ACHN (cell line): Measurements from ENCODE around the gene ADAT3.

Experiments used
- DNase-seq: peaks from one replicate; pipeline ENCODE4 v3.0.0-alpha.2; 2015
- in situ Hi-C: cut with HindIII; loops from 2 replicates; pipeline ENCODE4 v1.10.0; 2017; ENCODE audit warnings: low sequenced_read_pairs, low pct_ligation_motif_present, low pct_unique_long_range_greater_than_20kb

ADAT3 gene

DNA sequence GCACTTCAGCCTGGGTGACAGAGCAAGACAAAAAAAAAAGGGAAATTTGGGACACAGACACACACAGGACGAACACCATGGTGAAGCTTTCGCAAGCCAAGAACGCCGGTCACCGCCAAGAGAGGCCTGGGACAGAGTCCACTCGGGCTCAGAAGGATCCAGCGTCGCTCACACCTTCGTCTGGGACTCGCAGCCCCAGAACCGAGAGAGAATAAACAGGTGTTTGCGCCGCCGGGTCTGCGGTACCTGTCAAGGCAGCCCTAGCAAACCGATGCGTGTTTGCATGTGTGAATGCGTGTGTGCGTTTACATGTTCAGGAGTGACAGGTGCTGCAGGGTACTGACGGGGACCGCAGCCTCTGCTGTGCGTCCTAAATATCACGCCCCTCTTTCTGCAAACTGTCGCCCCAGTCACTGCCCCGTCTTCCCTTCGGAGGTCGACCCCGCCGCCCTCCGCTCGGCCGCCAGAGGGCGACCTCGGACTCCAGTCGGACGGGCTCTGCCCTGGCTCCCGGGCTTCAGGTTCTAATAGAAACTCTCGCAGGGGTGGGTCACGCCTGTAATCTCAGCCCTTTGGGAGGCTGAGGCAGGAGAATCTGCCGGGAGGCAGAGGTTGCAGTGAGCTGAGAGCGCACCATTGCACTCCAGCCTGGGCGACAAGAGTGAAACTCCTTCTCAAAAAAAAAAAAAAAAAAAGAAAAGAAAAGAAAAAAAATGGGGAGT, 24.0 kb downstream of the ADAT3 start:
- in situ Hi-C loops, result no loop called here
- peak; percentile 75 for DNase-seq

GRCh38 chr19:1931445-1931844, 26.2 kb downstream of the ADAT3 start:
- DNase-seq, result no peak
- in situ Hi-C loops, result no loop called here

DNA sequence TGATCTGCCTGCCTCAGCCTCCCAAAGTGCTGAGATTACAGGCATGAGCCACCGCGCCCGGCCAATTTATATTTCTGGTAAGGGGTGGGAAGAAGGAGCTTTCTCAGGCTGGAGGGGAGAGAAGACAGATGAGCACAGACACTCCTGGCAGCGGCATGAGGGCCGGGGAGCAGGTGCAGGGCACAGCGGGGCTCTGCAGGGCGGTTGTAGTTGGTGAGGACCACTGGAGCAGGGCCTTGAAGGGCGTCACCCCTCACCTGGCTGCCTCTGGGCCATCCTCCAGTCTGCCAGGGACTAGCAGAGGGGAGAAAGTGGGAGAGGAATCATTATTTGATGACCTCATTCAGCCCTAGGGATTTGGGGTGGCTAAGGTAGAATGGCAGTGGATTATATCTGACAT, 27.2 kb downstream of the ADAT3 start:
- DNase-seq, result no peak
- in situ Hi-C loops, result no loop called here

- in situ Hi-C loops, result no loop called here
- DNase-seq, result no peak
Measured at GRCh38 chr19:1933244-1933643, 28.0 kb downstream of the ADAT3 start.

GRCh38 chr19:1933942-1934341, 28.7 kb downstream of the ADAT3 start:
- no peak for DNase-seq
- in situ Hi-C loops, result no loop called here

DNA sequence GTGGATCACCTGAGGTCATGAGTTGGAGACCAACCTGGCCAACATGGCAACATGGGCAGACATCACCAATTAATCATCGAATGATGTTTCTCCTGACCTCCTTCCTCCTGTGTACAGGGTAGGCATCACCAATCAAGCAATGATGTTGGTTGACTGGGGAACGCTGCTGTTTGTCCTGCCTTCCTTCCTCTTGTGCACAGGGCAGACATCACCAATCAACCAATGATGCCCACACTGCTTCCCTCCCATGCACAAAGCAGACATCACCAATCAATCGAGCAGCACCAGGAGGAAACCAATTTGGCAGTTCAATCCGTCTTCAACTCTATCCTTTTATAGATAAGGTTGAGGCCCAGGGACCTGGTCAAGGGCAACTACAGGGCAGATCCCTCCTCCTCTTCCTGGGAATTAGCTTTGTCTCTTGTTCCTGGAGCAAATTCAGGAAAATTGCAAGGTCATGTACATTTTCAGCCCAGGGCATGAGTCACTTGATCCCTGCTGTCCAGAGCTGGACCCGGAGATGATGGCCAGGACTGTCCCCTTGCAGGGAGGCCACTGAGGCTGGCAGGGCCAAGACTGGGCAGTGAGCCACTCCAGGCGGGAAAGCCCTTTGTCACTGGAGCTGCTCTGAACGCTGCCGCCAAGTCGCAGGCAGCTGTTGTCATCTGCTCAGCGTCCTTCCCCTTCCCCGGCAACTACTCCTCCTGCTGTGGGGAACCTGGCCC, 30.4 kb downstream of the ADAT3 start:
- no peak for DNase-seq
- in situ Hi-C loops, result no loop called here

- DNase-seq, result no peak
- in situ Hi-C loops, result no loop called here
Measured at GRCh38 chr19:1936430-1936829, 31.2 kb downstream of the ADAT3 start.

- DNase-seq, result no peak
- in situ Hi-C loops, result no loop called here
Measured at GRCh38 chr19:1936916-1937610, 31.9 kb downstream of the ADAT3 start.

- in situ Hi-C loops, result no loop called here
Measured at GRCh38 chr19:1938071-1938470, 32.9 kb downstream of the ADAT3 start.

DNA sequence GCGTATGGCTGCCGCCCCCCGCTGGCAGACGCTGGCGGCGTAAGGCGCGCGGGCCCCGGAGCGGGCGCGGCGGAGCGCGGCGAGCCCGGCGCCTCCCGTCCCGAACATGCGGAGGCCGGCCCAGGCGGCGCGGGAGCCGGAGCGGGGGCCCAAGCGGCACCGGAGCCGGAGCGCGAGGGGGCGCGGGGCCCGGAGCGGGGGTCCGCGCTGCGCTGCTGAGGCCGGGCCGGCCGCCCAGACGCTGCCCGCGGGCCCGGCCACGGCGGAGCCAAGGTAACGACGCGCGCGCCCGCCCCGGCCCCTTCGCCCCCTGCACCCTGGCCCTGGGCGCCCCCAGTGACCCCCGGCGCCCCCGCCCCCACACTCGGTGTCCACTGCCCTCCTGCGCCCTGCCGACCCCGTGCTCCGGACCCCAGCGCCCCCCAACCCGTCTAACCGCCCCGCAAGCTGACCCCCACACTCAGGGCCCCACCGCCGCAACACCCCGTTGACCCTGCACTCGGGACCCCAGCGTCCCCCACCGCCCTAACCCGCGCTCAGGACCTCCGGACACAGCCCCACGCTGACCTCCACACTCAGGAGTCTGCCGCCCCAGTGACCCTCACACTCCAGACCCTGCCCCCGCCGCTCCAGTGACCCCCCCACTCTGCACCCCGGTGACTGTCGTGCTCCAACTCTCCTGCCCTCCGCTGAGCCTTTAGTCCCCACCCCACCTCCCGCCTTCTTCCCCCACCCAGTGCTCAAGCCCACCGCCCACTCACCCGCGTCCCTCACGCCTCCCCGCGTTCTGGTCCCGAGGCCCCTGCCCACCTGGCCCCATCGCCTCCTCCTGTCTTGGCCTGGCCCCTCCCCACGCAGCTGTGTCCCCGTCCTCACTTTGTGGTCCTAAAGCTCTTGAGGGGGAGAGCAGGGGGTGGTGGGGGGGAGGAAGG, 36.2 kb downstream of the ADAT3 start, which contains the start of gene CSNK1G2:
TSS of gene CSNK1G2 (plus strand) at position 27 of the 932 bp plus-strand sequence. CDS start 28,601 bp downstream, outside the sequence.
- no peak for DNase-seq
- in situ Hi-C loops, result no loop called here

More at GRCh38 chr19:1938071-1938470, 32.9 kb downstream of the ADAT3 start:
- no peak for DNase-seq

DNA sequence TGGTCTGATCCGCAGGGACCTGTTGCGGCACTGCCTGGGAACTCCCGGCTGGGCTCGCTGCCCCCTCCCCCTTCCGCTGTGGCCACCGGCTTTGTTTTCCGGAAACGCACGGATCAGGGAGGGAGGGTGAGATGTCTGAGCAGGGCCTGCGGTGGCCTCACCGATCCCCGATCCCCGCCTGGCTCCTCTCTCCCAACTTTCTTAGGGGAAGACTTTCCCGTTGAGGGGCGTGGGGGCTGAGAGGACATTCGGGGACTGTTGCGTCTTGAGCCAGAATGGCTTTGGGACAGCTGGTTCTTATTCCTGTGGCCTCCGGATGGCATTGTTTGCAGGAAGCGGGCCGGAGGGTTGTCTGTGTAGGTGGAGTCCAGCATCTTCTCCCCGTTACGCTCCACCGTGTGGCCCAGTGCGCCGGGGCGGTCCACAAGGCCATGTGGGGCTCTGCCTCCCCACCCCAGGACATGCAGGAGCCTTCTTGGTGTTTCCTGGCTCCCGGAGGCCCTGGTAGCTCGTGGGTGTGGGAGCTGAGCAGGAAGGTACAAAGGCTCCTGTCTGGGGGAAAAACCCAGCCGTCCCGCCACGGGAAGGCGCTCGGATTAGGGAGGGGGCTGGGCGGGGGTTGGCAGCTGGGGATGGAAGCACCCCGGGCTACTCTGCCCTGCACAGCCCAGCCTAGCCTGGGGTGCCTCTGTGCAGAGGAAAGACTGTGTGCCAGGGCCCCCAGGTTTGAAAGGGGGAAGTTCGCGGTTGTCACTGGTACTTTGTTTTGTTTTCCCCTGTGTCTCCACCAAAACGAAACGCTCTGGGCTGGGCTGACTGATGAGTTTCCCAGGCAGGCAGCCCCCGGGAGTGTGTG, 37.1 kb downstream of the ADAT3 start:
- in situ Hi-C loops, result no loop called here
- DNase-seq, result peak; percentile 68

DNA sequence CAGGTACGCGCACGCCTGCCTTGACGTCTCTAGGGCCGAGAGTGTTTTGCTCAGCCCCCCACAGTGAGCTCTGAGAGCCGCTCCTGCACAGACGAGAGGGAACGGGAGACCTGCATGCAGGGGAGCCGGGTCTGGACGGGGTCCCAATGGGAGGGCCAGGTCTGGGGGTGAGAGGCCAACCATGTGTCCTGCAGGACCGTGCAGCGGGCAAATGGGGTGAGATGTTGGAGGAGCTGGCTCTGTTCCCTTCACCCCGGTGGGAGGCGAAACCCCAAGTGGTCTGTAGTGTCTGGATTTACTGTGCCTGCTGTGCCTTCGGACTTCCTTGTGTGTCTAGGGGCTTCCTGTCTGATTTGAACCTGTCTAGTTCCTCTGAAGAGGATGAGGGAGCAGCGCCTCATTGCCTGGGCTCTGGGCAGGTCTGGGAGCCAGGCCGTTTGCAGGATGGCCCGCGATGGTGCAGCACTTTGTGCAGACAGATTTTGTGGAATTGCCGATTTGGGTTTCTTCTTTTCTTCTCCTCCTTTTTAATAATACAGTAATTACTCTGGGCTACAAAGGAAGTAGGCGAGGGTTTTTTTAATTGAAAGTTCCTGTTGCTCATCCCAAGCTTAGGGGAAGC, 37.8 kb downstream of the ADAT3 start:
- in situ Hi-C loops, result no loop called here
- DNase-seq, result no peak

- in situ Hi-C loops, result no loop called here
- DNase-seq, result no peak
Measured at GRCh38 chr19:1943661-1944087, 38.5 kb downstream of the ADAT3 start.

GRCh38 chr19:1944088-1944915, 39.1 kb downstream of the ADAT3 start:
- DNase-seq, result no peak
- in situ Hi-C loops, result no loop called here

DNA sequence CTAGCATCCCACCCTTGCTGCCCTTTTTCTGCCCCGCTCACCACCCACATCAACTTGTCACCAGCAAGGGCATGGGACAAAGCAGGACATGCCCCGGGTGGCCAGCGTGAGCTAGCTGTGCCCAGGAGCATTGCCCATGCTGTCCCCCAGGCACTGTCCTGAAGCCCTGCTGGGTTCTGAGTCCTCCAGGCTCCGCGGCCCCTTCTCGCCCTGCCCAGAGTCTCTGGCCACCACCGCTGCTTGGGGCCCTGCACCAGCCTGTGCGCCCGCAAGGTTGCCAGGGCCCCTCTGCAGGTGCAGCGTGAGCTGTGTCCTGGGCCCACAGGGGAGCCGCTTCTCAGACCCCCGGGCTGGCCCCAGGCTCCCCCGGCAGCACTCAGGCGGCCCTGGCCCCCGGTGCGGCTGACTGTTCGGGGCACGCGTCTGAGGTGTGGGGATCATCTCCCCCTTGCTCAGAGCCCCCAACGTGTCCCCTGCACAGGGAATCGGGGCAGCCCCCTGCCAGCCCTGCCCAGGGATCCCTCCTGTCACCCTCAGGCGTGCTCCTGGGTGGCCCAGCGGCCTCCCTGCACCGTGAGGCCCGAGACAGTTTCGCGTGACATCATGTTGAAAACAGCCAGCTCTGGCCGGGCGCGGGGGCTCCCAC, 39.8 kb downstream of the ADAT3 start:
- DNase-seq, result no peak
- in situ Hi-C loops, result no loop called here

- DNase-seq, result peak; percentile 40
- in situ Hi-C loops, result no loop called here
Measured at GRCh38 chr19:1945899-1946298, 40.7 kb downstream of the ADAT3 start.
